H1 (cell line): Measurements from ENCODE around the gene LRP1. TPM values are rescaled to one million over a fixed set of nuclear protein-coding genes. Genes with fewer than 3 reads are reported as not detected.

ENCODE experiments used
- ATF2 ChIP-seq: IDR thresholded peaks from 2 replicates; pipeline ENCODE4 v1.6.1; 2012; ENCODE audit warnings: low read length, inconsistent platforms
- CBX8 ChIP-seq: fragments of 300-800, 300-1000 bp; sonication (generic); IDR thresholded peaks from 2 replicates; pipeline ENCODE4 v1.7.1; 2016; ENCODE audit warnings: low read depth, low read length, borderline replicate concordance
- CHD7 ChIP-seq: fragments of 300-600 bp; sonication (generic); IDR thresholded peaks from 2 replicates; pipeline ENCODE4 v1.7.1; 2012; ENCODE audit warnings: low read length, moderate library complexity, mild to moderate bottlenecking, inconsistent platforms; ENCODE audit not compliant: insufficient replicate concordance
- CTBP2 ChIP-seq: IDR thresholded peaks from 2 replicates; pipeline ENCODE4 v1.7.0; 2011; ENCODE audit warnings: borderline replicate concordance, mild to moderate bottlenecking, moderate library complexity, mixed read lengths, low read length; ENCODE audit not compliant: insufficient read depth, insufficient read length
- E2F6 ChIP-seq: IDR thresholded peaks from 2 replicates; pipeline ENCODE4 v1.6.1; 2012; ENCODE audit warnings: inconsistent platforms
- JUND ChIP-seq: IDR thresholded peaks from 2 replicates; pipeline ENCODE4 v1.6.1; 2011; ENCODE audit warnings: mild to moderate bottlenecking, improper control_type of control experiment, low read length
- NRF1 ChIP-seq: IDR thresholded peaks from 2 replicates; pipeline ENCODE4 v1.6.1; 2011; ENCODE audit warnings: mild to moderate bottlenecking, low read depth, low read length, improper control_type of control experiment
- SP1 ChIP-seq: IDR thresholded peaks from 2 replicates; pipeline ENCODE4 v1.6.1; 2011; ENCODE audit warnings: low read depth, low read length
- polyA plus RNA-seq, 7 experiments: library from polyadenylated mRNA; depleted of rRNA in 3 of 7; stranded (reverse) in 5 of 7; unstranded in 2 of 7; fragments of >200 nt in 5 of 7; fragments of 200-250 nt in 2 of 7; gene quantifications; 1 replicate in 5 of 7; 2 replicates in 1 of 7; 4 replicates in 1 of 7; pipeline versions ENCODE4 v1.2.1 to v1.2.3, GENCODE V29; 2011 to 2013; ENCODE audit warnings: missing spikeins in 2 of 7, mixed read lengths in 2 of 7
- total RNA-seq: library from RNA; stranded (reverse); fragmentation: NEBNext Ultra II Directional; extraction: Animal tissue kit (Norgen Biotek cat#: 25700); gene quantifications from 2 replicates; pipeline ENCODE4 v1.2.1, GENCODE V29; 2021

LRP1 gene
- total and polyA plus RNA-seq, 2 of the 8 experiments (the other 6 are each of a cell fraction or from before 2014, with no cell fraction given): 35.3 to 92.5 TPM

GRCh38 chr12:57175428-57176138 is 47.3 kb downstream of the LRP1 start (continued):
- TF ChIP-seq CHD7 (no peak), CTBP2 (no peak), NRF1 (no peak), JUND (0 out of 2 replicates have a peak, but pooled peaks have one; percentile 9), SP1 (no peak), CBX8 (no peak), ATF2 (no peak), E2F6 (no peak)
